RPMI7951 (cell line): ENCODE data around the gene GPC1. TPM values are rescaled to one million over a fixed set of nuclear protein-coding genes. Genes with fewer than 3 reads are reported as not detected.

Source experiments
- DNase-seq: peaks from one replicate; pipeline ENCODE4 v3.0.0-alpha.2; 2012; ENCODE audit warnings: low read depth
- total RNA-seq: library from RNA; depleted of rRNA; stranded (reverse); fragments of >200 nt; shearing (Covaris generic); gene quantifications from 2 replicates; pipeline ENCODE4 v1.2.3, GENCODE V29; 2014

The GPC1 gene
- total RNA-seq, 1 experiment from 2014 or later, result 13.9 TPM

- DNase-seq, result no peak
Observed at GRCh38 chr2:240467149-240467642, 31.7 kb downstream of the GPC1 start.

GRCh38 chr2:240467659-240468302 is 32.3 kb downstream of the GPC1 start:
- no peak for DNase-seq

GRCh38 chr2:240468303-240469238 is 33.1 kb downstream of the GPC1 start:
- no peak for DNase-seq

DNA sequence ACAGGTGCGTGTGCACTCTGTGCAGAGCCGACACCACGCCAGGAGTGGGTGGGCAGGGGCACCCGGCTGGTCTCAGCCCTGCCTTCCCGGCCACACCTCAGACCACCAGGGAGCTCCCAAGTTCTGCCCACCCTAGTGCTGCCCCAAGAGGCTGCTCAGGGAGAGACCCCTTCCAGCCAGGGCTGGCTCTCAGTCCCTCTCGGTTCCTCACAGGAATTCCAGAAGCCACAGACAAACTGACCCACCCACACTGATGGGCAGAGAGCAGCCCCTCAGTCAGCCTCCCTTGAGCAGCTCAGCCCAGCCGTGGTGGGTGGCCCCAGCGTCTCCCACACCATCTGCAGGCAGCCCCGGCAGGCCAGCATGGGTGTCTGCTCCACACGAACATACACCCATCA is 33.8 kb downstream of the GPC1 start:
- no peak for DNase-seq

- DNase-seq, result no peak
Observed at GRCh38 chr2:240469740-240470139, 34.3 kb downstream of the GPC1 start.

- no peak for DNase-seq
Observed at GRCh38 chr2:240472078-240472790, 36.8 kb downstream of the GPC1 start.

GRCh38 chr2:240473211-240473610 is 37.7 kb downstream of the GPC1 start:
- no peak for DNase-seq

GRCh38 chr2:240477916-240478315 is 42.5 kb downstream of the GPC1 start:
- no peak for DNase-seq

DNA sequence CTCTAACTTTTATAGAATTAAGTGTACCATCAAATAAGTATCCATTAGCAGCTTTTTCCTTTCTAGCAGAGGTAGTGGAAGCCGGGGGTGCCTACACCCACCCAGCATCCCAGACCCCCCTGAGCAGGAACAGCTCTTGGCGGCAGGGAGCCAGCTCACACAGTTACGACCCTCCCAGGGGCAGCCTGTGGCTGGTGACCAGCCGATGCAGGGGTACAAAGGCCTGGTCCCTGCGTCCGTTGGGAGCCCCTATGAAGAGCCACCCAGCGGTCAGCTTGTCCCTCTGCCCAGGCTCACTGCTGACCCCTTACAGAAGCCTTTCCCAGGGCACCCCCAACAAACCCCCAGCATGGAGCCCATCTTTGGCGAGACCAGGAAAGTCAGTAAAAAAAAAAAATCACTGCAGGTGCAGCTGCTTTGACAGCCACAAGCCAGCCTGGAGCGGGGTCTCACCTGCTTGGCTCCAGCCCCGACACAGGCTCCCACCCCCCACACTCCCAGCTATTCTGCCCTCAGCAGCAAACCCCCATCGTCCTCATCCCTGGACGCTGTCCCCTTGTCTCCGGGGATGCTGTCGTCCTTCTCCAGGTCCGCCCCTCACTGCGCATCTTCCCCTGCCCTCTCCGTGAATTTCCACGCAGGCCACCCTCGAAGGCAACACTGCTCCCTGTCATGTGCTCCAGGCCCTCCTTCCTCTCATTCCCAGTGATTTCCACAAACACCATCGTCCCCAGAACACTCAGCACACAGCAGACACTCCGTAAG is 43.1 kb downstream of the GPC1 start:
- DNase-seq, result no peak

GRCh38 chr2:240479111-240479501 is 43.6 kb downstream of the GPC1 start:
- no peak for DNase-seq

DNA sequence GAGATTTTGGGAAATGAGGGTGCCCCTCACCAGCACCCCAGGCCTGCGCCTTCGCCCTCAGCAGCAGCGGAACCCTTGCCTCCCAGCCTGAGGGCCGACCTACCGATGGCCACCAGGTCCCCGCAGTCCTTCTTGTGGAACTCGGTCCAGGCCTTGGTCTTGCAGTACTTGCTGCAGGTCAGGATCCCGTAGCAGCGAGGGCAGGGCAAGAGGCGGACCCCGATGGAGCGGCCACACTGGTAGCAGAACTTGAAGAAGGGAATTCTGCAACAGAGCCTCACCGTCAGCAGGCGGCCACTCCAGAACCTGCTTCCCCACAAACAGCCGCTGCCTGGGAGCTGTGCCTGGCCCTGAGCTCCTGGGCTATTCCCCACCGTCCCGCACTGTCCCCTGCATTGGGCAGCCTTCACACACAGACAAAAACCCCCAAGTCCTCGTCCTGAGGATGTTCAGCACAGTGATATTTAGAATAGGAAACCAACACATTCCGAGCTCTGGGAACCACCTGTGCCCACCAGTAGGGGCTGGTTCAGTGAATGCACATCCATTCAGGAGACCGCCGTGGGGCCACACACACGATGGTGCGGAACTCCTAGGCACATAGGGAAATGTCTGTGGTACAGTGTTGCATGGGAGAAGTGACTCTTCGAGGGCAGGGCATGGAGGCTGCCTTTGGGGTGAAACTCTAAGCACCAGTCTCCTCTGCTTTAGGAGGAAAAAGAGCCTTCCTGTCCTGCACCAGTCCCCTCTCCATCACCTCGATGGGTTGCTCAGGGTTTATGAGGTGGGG is 45.6 kb downstream of the GPC1 start:
- no peak for DNase-seq

DNA sequence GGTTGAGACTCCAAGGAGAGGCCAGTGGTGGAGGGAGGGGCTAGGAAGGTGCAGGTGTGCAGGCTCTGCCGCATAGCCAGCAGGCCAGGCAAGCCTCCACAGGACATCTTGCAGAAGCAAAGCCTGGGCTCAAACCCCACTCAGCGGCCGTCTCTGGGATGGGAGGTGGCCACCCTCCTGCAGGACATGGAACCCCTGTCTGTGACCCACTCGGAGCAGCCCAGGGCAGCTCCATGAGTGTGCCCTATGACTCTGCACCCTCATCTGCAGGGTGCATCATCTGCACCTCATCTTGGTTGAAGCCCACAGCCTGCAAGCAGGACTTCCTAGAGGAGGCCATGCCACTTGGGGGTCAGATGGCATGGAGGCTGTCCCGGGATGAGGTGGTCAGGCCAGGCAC is 46.3 kb downstream of the GPC1 start:
- DNase-seq, result no peak

GRCh38 chr2:240482141-240482540 is 46.7 kb downstream of the GPC1 start:
- no peak for DNase-seq

DNA sequence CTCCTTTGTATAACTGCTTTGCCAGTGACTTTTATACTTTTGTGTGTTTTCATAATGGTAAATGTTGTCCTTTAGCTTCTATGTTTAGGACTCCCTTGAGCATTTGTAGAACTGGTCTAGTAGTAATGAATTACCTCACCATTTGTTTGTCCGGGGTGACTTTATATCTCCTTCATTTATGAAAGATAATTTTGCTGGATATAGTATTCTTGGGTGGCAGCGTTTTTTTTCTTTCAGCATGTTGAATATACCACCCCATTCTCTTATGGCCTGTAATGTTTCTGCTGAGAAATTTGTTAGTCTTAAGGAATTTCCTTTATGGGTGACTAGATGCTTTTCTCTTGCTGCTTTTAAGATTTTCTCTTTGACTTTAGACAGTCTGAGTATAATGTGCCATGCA is 56.0 kb downstream of the GPC1 start:
- DNase-seq, result no peak

DNA sequence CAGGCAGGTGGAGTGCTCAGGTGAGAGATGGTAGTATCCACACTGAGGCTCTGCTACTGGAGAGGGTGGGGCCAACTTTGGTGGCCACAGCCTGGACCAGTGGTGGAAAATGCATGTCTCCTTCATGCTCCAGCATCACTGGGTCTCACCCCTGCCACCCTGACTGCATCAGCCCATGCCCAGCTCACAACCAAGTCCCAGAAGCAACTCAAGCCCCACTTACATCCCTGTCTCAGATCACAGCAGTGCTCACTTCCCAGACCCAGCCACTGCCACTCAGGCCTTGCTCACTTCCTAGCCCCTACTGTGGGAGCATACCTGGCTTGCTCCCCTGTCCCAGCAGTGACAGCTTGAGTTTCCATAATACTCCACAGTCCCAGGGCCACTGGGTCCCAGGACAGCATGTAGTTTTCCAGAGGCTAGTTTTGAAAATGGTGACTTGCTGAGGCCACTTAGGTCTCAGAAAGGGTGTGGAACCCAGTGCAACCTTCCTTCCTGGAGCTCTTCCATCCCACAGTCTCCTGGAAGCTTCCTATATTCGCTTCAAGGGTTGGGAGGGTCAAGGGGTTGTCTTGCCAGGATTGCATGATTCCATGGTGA is 58.8 kb downstream of the GPC1 start:
- no peak for DNase-seq

DNA sequence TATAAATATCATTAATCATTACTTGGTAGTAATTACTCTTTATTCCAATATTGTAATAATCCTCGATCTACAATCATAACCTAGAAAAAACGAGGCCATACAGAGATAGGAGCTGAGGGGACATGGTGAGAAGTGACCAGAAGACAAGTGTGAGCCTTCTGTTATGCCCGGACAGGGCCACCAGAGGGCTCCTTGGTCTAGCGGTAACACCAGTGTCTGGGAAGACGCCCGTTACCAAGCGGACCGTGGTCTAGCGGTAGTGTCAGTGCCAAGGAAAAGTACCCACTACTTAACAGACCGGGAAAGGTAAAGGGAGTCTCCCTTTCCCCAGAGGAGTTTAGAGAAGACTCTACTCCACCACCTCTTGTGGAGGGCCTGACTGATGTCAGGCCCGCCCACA is 59.5 kb downstream of the GPC1 start:
- DNase-seq, result peak; percentile 18

DNA sequence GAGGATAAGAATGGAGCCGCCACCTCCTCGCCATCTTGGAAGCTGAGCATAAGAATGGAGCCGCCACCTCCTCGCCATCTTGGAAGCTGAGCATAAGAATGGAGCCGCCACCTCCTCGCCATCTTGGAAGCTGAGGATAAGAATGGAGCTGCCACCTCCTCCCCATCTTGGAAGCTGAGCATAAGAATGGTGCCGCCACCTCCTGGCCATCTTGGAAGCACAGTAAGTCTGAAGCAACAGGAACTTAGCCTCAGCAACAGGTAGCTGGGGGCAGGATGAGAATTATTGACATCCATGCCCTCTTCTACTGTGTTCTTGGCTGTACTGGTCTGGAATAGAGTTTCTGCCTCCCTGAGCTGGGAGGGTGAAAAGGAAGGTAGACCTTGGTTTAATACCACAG is 61.6 kb downstream of the GPC1 start:
- DNase-seq, result peak; percentile 48

- no peak for DNase-seq
Observed at GRCh38 chr2:240498171-240498957, 62.9 kb downstream of the GPC1 start.

GRCh38 chr2:240498958-240499260 is 63.4 kb downstream of the GPC1 start:
- DNase-seq, result no peak
